Cardiac muscle cell (in vitro differentiated cells and primary cell): ENCODE data around the gene SLC16A2. TPM values are rescaled to one million over a fixed set of nuclear protein-coding genes. Genes with fewer than 3 reads are reported as not detected.

Experiments used
- DNase-seq, 2 donors: peaks; one replicate each; pipeline versions ENCODE4 v3.0.0 to v3.0.0-alpha.2; 2010 to 2017; ENCODE audit warnings: low read depth in 1 of 2, low spot score in 1 of 2
- H3K27ac ChIP-seq: fragments of 200-600 bp; sonication (generic); 2 replicates; pipeline ENCODE4 v1.5.1; 2016
- H3K27me3 ChIP-seq: fragments of 200-600 bp; sonication (generic); 2 replicates; pipeline ENCODE4 v1.6.0; 2016; ENCODE audit warnings: control low read depth
- H3K36me3 ChIP-seq: fragments of 200-600 bp; sonication (generic); 2 replicates; pipeline ENCODE4 v1.5.1; 2016; ENCODE audit warnings: control low read depth
- H3K4me1 ChIP-seq: fragments of 200-600 bp; sonication (generic); 2 replicates; pipeline ENCODE4 v1.8.1; 2017; ENCODE audit warnings: low read depth, mild to moderate bottlenecking, mixed run types
- H3K4me3 ChIP-seq: fragments of 200-600 bp; sonication (generic); 2 replicates; pipeline ENCODE4 v1.5.1; 2016; ENCODE audit warnings: mild to moderate bottlenecking
- H3K9me3 ChIP-seq: fragments of 200-600 bp; sonication (generic); 2 replicates; pipeline ENCODE4 v1.5.1; 2017; ENCODE audit warnings: low read depth, mild to moderate bottlenecking, control low read depth
- polyA plus RNA-seq: library from polyadenylated mRNA; unstranded; fragments of >200 nt; fragmentation: Nextera tagmentation; extraction: Ambion mirVana; gene quantifications from 2 replicates; pipeline ENCODE4 v1.2.1, GENCODE V29; 2016
- total RNA-seq: library from RNA; depleted of rRNA; stranded (reverse); fragments of >200 nt; gene quantifications from 2 replicates; pipeline ENCODE4 v1.2.3, GENCODE V29; 2016
- TF ChIP-seq, protein P1 (sequence below): IDR thresholded peaks from 2 replicates; pipeline ENCODE4 v1.5.1; 2012; ENCODE audit warnings: low read depth, mild to moderate bottlenecking, low read length

The SLC16A2 gene
- total and polyA plus RNA-seq, 2 experiments from 2014 or later = 8.7 to 14.5 TPM

DNA sequence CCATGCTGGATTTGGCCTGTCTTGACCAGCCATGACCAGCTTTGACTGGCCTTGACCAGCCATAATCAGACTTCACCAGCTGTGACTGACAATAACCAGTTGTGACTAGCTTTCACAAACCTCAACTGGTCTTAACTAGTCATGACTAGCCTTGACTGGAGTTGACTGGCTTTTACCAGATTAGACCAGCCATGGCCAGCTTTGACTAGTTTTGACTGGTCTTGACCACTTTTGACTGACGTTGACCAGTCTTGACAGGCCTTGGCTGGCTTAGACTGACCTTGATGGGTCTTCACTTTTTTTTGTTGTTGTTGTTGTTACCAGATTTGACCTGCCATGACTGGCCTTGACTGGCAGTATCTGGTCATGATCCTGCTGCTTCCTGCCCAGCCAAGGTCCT lies 125.7 kb downstream of the SLC16A2 start:
- TF ChIP-seq, protein P1, sequence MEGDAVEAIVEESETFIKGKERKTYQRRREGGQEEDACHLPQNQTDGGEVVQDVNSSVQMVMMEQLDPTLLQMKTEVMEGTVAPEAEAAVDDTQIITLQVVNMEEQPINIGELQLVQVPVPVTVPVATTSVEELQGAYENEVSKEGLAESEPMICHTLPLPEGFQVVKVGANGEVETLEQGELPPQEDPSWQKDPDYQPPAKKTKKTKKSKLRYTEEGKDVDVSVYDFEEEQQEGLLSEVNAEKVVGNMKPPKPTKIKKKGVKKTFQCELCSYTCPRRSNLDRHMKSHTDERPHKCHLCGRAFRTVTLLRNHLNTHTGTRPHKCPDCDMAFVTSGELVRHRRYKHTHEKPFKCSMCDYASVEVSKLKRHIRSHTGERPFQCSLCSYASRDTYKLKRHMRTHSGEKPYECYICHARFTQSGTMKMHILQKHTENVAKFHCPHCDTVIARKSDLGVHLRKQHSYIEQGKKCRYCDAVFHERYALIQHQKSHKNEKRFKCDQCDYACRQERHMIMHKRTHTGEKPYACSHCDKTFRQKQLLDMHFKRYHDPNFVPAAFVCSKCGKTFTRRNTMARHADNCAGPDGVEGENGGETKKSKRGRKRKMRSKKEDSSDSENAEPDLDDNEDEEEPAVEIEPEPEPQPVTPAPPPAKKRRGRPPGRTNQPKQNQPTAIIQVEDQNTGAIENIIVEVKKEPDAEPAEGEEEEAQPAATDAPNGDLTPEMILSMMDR = no peak
- no peaks in the 10 kb centered on the region for H3K9me3 ChIP-seq
- DNase-seq = no peak

DNA sequence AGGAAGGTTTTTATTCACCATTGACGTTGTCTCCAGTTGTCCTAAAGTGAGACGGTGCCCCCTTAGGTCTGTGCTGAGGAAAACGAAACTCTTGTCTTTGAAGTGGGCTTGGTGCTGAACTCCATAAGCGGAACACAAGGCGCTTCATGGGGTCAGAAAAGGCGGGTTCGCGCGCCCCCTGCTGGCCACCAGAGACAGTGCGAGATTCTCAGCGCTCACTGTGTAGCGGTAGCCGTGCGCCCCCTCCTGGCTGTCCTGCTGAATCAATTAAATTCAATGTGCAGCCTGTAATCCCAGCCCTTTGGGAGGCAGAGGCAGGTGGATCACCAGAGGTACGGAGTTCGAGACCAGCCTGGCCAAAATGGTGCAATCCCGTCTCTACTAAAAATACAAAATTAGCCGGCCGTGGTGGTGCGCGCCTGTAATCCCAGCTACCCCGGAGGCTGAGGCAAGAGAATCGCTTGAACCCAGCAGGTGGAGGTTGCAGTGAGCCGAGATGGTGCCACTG lies 129.1 kb downstream of the SLC16A2 start:
- H3K4me3 ChIP-seq = no peak overlapping the region
- TF ChIP-seq, protein P1 = peak; percentile 92
- H3K36me3 ChIP-seq = no peaks in the 10 kb centered on the region
- no peaks in the 10 kb centered on the region for H3K4me1 ChIP-seq
- no peaks in the 10 kb centered on the region for H3K9me3 ChIP-seq
- no peak overlapping the region for H3K27ac ChIP-seq
- peak; percentile 84 for DNase-seq
- no peaks in the 10 kb centered on the region for H3K27me3 ChIP-seq

More for the DNA sequence above, 125.7 kb downstream of the SLC16A2 start:
- no peak overlapping the region for H3K4me3 ChIP-seq
- H3K4me1 ChIP-seq = no peaks in the 10 kb centered on the region
- no peaks in the 10 kb centered on the region for H3K36me3 ChIP-seq
- H3K27me3 ChIP-seq = no peaks in the 10 kb centered on the region
- H3K27ac ChIP-seq = no peak overlapping the region

DNA sequence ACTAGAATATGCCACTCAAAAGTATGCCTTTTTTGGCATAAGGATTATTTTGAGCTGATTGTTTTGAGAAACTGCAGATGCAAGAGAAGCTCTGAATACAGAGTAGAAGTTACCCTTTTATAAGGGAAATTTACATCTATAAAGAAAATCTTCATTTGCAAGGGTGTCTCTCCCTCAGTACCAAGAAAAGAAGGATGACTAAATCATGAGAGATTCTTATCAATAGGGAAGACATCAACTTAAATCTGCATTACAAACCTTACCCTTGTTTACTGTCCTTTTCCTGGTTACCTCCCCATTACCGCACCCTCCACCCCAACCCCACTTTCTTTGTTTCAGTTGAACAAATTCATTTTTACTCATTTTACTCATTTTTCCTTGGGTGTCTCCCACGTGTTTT lies 130.6 kb downstream of the SLC16A2 start:
- no peaks in the 10 kb centered on the region for H3K36me3 ChIP-seq
- H3K9me3 ChIP-seq = no peaks in the 10 kb centered on the region
- TF ChIP-seq, protein P1 = no peak
- H3K27ac ChIP-seq = no peak overlapping the region
- no peaks in the 10 kb centered on the region for H3K27me3 ChIP-seq
- H3K4me1 ChIP-seq = no peaks in the 10 kb centered on the region
- H3K4me3 ChIP-seq = no peak overlapping the region
- DNase-seq = no peak

DNA sequence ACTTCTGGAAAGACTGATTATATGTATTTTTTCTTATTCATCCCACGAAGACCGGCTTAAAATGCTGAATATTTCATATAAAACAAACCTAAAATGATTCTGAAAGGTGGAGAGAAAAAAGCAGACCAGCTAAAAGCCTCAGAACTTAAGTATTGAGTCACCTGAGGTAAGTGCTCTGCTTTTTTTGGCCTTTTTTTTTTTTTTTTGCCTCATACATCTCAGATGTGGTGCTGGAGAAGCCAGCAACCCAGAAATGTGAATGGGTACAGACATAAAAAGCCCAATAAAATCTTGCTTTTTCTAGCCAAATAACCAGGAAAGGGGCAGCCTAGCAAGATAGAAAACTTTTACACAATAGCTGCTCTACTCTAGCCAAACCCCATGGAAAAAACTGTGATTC lies 136.1 kb downstream of the SLC16A2 start:
- Histone ChIP-seq H3K27me3 (no peaks in the 10 kb centered on the region), H3K4me3 (no peak overlapping the region), H3K4me1 (no peaks in the 10 kb centered on the region), H3K36me3 (no peaks in the 10 kb centered on the region), H3K9me3 (no peaks in the 10 kb centered on the region), H3K27ac (no peak overlapping the region)
- DNase-seq = no peak
- TF ChIP-seq, protein P1 = no peak

DNA sequence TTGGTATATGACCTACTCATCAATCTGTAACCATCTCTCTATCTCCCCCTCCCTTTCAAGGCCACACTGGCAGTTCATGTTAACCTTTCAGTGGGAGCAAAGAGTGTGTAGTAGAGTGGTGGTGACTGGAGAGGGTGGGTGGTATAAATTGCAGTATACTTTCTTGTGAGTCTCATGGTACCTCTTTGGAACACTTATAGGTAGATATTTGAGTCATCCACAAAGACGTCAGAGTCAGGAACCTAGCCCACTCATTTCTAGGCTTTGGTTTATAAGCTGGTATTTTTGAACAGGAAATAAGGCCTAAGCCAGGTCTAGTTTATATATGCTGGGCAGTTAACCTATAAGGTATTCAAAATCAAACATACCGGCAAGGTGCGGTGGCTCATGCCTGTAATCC lies 156.8 kb downstream of the SLC16A2 start:
- H3K4me1 ChIP-seq = no peaks in the 10 kb centered on the region
- no peaks in the 10 kb centered on the region for H3K27me3 ChIP-seq
- TF ChIP-seq, protein P1 = no peak
- no peaks in the 10 kb centered on the region for H3K36me3 ChIP-seq
- H3K27ac ChIP-seq = no peak overlapping the region
- no peaks in the 10 kb centered on the region for H3K9me3 ChIP-seq
- DNase-seq = no peak
- no peak overlapping the region for H3K4me3 ChIP-seq
